K562 (cell line): ENCODE results near the gene ADGRA3. TPM values are rescaled to one million over a fixed set of nuclear protein-coding genes. Genes with fewer than 3 reads are reported as not detected.

Experiments
- ATAC-seq: fragments of 200-7000 bp; cut with Tn5 transposase; 3 replicates; pipeline ENCODE4 v1.9.1; 2020; ENCODE audit warnings: moderate library complexity
- BruUV-seq: library from RNA; stranded (reverse); fragments of 400-500 nt; replicated peaks from 2 replicates; lab custom pipeline; 2021; lab: Mats Ljungman, UMichigan
- CTCF ChIA-PET: fragments of 300-600 bp; formaldehyde crosslinking; extraction: SDS; loops from one replicate; lab custom pipeline; 2021; ENCODE audit warnings: low intra/inter-chr PET ratio; lab: Yijun Ruan, JAX
- POLR2A ChIA-PET: fragments of 300-600, 350-650 bp; sonication (Branson Sonifier 250); formaldehyde crosslinking; extraction: SDS; loops from one replicate; lab custom pipeline; 2021; ENCODE audit warnings: antibody characterized with exemption, inconsistent platforms; lab: Yijun Ruan, JAX
- DNase-seq, 4 experiments: peaks; one replicate each; pipeline versions ENCODE4 v3.0.0 to v3.0.0-alpha.2; 2011 to 2018; ENCODE audit warnings: low spot score in 3 of 4, mixed read lengths in 3 of 4; ENCODE audit errors: extremely low read depth in 1 of 4
- FAIRE-seq: peaks from 2 replicates; lab custom pipeline; 2011; peaks lifted over from hg19 to GRCh38; lab: Jason Lieb, UNC
- H2AFZ ChIP-seq: 2 replicates; pipeline ENCODE4 v1.6.0; 2011; ENCODE audit warnings: low read depth, low read length, control low read depth, inconsistent platforms
- H3K27ac ChIP-seq: fragments of 200-600 bp; 3 replicates; pipeline ENCODE4 v1.8.0; 2011; ENCODE audit warnings: low read depth, mild to moderate bottlenecking, control low read depth, inconsistent platforms, low read length, moderate library complexity, mixed read lengths; ENCODE audit errors: extremely low read depth
- H3K27me3 ChIP-seq, 2 experiments: fragments of 300-600 bp in 1 of 2; 2 replicates in 1 of 2; 3 replicates in 1 of 2; pipeline versions ENCODE4 v1.6.0 to v1.8.0; 2011; ENCODE audit warnings: inconsistent platforms in 2 of 2, low read length in 2 of 2, mild to moderate bottlenecking in 1 of 2, mixed read lengths in 1 of 2, moderate library complexity in 1 of 2; ENCODE audit not compliant: control insufficient read depth in 2 of 2, insufficient read depth in 2 of 2
- H3K36me3 ChIP-seq: fragments of 300-600 bp; 3 replicates; pipeline ENCODE4 v1.8.0; 2011; ENCODE audit warnings: mild to moderate bottlenecking, low read length, inconsistent platforms; ENCODE audit not compliant: control insufficient read depth, insufficient read depth
- H3K4me1 ChIP-seq, 2 experiments: fragments of 200-600 bp in 1 of 2; replicated peaks in 1 of 2; 2 replicates in 1 of 2; 3 replicates in 1 of 2; pipeline versions ENCODE4 v1.5.1 to v1.8.0; 2011; ENCODE audit warnings: inconsistent platforms in 2 of 2, low read length in 2 of 2, mild to moderate bottlenecking in 1 of 2, mixed read lengths in 1 of 2, moderate library complexity in 1 of 2; ENCODE audit not compliant: control insufficient read depth in 2 of 2, insufficient read depth in 2 of 2
- H3K4me2 ChIP-seq: 2 replicates; pipeline ENCODE4 v1.6.1; 2011; ENCODE audit warnings: low read length, control low read depth, inconsistent platforms, mixed read lengths; ENCODE audit not compliant: insufficient read depth
- H3K4me3 ChIP-seq: fragments of 200-600 bp; sonication (generic), shearing (Covaris generic); 2 replicates; pipeline ENCODE4 v1.5.1; 2016; ENCODE audit warnings: control low read depth, inconsistent platforms
- H3K79me2 ChIP-seq: fragments of 200-600 bp; 3 replicates; pipeline ENCODE4 v1.8.0; 2011; ENCODE audit warnings: low read length, inconsistent platforms; ENCODE audit not compliant: control insufficient read depth, insufficient read depth
- H3K9ac ChIP-seq, 2 experiments: 2 replicates each; pipeline versions ENCODE4 v1.6.0 to v1.6.1; 2011; ENCODE audit warnings: low read depth in 2 of 2, low read length in 2 of 2, control low read depth in 1 of 2, inconsistent platforms in 1 of 2, mild to moderate bottlenecking in 1 of 2, mixed read lengths in 1 of 2; ENCODE audit not compliant: insufficient read depth in 1 of 2
- H3K9me1 ChIP-seq: one replicate; pipeline ENCODE4 v1.6.0; 2011; ENCODE audit warnings: inconsistent platforms, mild to moderate bottlenecking, low read length, moderate library complexity; ENCODE audit not compliant: control insufficient read depth, insufficient read depth
- H3K9me3 ChIP-seq: replicated peaks from 2 replicates; pipeline ENCODE4 v1.5.1; 2011; ENCODE audit warnings: low read depth, low read length, inconsistent platforms; ENCODE audit not compliant: control insufficient read depth, insufficient read depth
- H4K20me1 ChIP-seq: replicated peaks from 2 replicates; pipeline ENCODE4 v1.6.1; 2011; ENCODE audit warnings: low read length, inconsistent platforms, mixed read lengths; ENCODE audit not compliant: control insufficient read depth, insufficient read depth
- SRF ChIP-seq, 2 experiments: fragments of 250-450, 450-650 bp in 1 of 2; sonication (Bioruptor Pico) in 1 of 2; sonication (generic) in 1 of 2; formaldehyde crosslinking; IDR thresholded peaks; 2 replicates each; pipeline versions ENCODE4 v1.5.0 to v1.5.1; 2020 to 2022; ENCODE audit warnings: mild to moderate bottlenecking in 1 of 2, missing genetic modification reagents in 1 of 2
- ZNF134 ChIP-seq: fragments of 250-450 bp; sonication (Bioruptor Pico); conservative IDR thresholded peaks from 2 replicates; pipeline ENCODE4 v1.4.0; 2020
- WGBS: fragments of 100-300 bp; shearing (Covaris generic); methylation state at CpG from one replicate; pipeline ENCODE4 v1.1.6; 2016; ENCODE audit warnings: low coverage, mixed read lengths; ENCODE audit not compliant: insufficient coverage; ENCODE audit errors: missing lambda C conversion rate; 5-methylcytosine and 5-hydroxymethylcytosine counted together
- in situ Hi-C: fragments of 300-500 bp; cut with MboI; formaldehyde crosslinking; loops from 4 replicates; pipeline ENCODE4 v1.15.0; 2018; ENCODE audit warnings: inconsistent platforms, mixed read lengths
- intact Hi-C: fragments of 100-400 bp; cut with micrococcal nuclease; formaldehyde crosslinking; loops from 2 replicates; pipeline ENCODE4 v1.14.2; 2022
- polyA plus RNA-seq, 8 experiments: library from polyadenylated mRNA; depleted of rRNA in 4 of 8; stranded (reverse) in 5 of 8; unstranded in 3 of 8; fragments of >200 nt; fragmentation: Nextera tagmentation in 2 of 8; fragmentation: Illumina TruSeq in 1 of 8; extraction: Ambion mirVana in 2 of 8; extraction: Trizol in 1 of 8; gene quantifications; 2 replicates each; pipeline versions ENCODE4 v1.2.1 to v1.2.3, GENCODE V29; 2011 to 2014; ENCODE audit warnings: inconsistent platforms in 1 of 8, missing spikeins in 1 of 8
- total RNA-seq, 7 experiments: library from RNA; depleted of rRNA in 6 of 7; stranded (reverse); fragments of >200 nt in 6 of 7; fragmentation: Illumina TruSeq in 2 of 7; extraction: Trizol in 2 of 7; gene quantifications; 2 replicates each; pipeline versions ENCODE4 v1.2.1 to v1.2.3, GENCODE V29; 2011 to 2021; ENCODE audit warnings: low replicate concordance in 1 of 7
- TF ChIP-seq, protein P1 (sequence below): fragments of 150-350 bp; IDR thresholded peaks from 2 replicates; pipeline ENCODE4 v1.6.1; 2014; ENCODE audit warnings: low read depth, mild to moderate bottlenecking, low read length, borderline replicate concordance

Gene ADGRA3
- total and polyA plus RNA-seq, 9 of the 15 experiments (the other 6 are each of a cell fraction or from before 2014, with no cell fraction given): 0.06 to 2.3 (median 0.27) TPM; not detected in 3

DNA sequence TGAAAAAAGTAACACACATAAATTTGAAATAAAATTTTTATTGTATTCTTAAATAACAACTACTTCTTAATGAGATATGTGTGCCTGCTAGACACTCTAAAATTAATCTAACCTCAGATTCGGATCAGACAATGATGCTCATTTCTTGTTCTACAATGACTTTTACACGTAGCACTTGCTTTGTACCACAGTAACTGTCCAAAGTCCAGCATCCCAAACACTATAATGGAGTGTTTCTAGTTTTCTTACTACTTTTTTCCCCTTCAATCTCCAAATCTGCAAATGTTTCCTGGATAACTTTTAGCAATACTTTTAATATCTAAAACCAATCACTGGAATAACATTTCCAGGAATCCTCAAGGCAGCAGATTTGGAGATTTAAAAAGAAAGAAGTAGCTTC lies 75.9 kb downstream of the ADGRA3 start:
- no TSS peak for BruUV-seq
- H3K9me3 ChIP-seq: no peaks in the 10 kb centered on the region
- H3K4me3 ChIP-seq: no peak overlapping the region
- intact Hi-C loops: no loop called here
- no peaks in the 10 kb centered on the region for H3K79me2 ChIP-seq
- no peak for ATAC-seq
- H3K36me3 ChIP-seq: no peaks in the 10 kb centered on the region
- no peaks in the 10 kb centered on the region for H4K20me1 ChIP-seq
- DNase-seq: no peak
- H2AFZ ChIP-seq: no peak overlapping the region
- no peak overlapping the region for H3K4me2 ChIP-seq
- 0% methylated on average over 2 of the region's 2 CpGs for WGBS
- H3K27me3 ChIP-seq: no peaks in the 10 kb centered on the region
- TF ChIP-seq, protein P1, sequence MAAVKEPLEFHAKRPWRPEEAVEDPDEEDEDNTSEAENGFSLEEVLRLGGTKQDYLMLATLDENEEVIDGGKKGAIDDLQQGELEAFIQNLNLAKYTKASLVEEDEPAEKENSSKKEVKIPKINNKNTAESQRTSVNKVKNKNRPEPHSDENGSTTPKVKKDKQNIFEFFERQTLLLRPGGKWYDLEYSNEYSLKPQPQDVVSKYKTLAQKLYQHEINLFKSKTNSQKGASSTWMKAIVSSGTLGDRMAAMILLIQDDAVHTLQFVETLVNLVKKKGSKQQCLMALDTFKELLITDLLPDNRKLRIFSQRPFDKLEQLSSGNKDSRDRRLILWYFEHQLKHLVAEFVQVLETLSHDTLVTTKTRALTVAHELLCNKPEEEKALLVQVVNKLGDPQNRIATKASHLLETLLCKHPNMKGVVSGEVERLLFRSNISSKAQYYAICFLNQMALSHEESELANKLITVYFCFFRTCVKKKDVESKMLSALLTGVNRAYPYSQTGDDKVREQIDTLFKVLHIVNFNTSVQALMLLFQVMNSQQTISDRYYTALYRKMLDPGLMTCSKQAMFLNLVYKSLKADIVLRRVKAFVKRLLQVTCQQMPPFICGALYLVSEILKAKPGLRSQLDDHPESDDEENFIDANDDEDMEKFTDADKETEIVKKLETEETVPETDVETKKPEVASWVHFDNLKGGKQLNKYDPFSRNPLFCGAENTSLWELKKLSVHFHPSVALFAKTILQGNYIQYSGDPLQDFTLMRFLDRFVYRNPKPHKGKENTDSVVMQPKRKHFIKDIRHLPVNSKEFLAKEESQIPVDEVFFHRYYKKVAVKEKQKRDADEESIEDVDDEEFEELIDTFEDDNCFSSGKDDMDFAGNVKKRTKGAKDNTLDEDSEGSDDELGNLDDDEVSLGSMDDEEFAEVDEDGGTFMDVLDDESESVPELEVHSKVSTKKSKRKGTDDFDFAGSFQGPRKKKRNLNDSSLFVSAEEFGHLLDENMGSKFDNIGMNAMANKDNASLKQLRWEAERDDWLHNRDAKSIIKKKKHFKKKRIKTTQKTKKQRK: no peak
- TF ChIP-seq ZNF134 (no peak), SRF (CRISPR knock-in tag; IDR thresholded peaks at IDR 0.05) (no peak)
- H3K9me1 ChIP-seq: no peaks in the 10 kb centered on the region
- POLR2A ChIA-PET: interaction anchor here (0.9 kb wide), 1 partner anchor 22 kb away, joined by 3 read pairs; no protein-coding TSS in a partner anchor
- FAIRE-seq: no peak
- CTCF ChIA-PET: no interaction called here
- in situ Hi-C loops: no loop called here
- H3K4me1 ChIP-seq: no peaks in the 10 kb centered on the region
- no peak overlapping the region for H3K9ac ChIP-seq
- no peak overlapping the region for H3K27ac ChIP-seq
